NCI-H446 treated with DMSO at 0.1 percent for 48 hours (cell line): ENCODE measurements around the gene GNG3.
A peak's percentile ranks its signal among the peaks of the same experiment; 100 is the strongest.
"Not testable (repeated sequence)": the region's sequence is repeated elsewhere in the genome, so short reads cannot be mapped to it uniquely, and the experiment has no call there.

Experiments
- DNase-seq: peaks from one replicate; lab custom pipeline; 2025; lab: John Stamatoyannopoulos, UW

The GNG3 gene

GRCh38 chr11:62716816-62717215 lies 9.3 kb downstream of the GNG3 start:
- no peak for DNase-seq

- DNase-seq, result no peak
Observed at GRCh38 chr11:62719302-62719978, 12.0 kb downstream of the GNG3 start.

- no peak for DNase-seq
Observed at GRCh38 chr11:62721994-62722393, 14.5 kb downstream of the GNG3 start.

- DNase-seq, result no peak
Observed at GRCh38 chr11:62724171-62724570, 16.7 kb downstream of the GNG3 start.

- DNase-seq, result no peak
Observed at GRCh38 chr11:62725646-62726045, 18.2 kb downstream of the GNG3 start.

GRCh38 chr11:62726156-62726914 lies 18.9 kb downstream of the GNG3 start:
- DNase-seq, result no peak

- DNase-seq, result no peak
Observed at GRCh38 chr11:62726915-62727164, 19.4 kb downstream of the GNG3 start.

GRCh38 chr11:62727165-62727871 lies 19.8 kb downstream of the GNG3 start, which contains the start of gene HNRNPUL2:
Gene HNRNPUL2, minus strand, starts transcription at chr11:62727457. Its CDS starts 301 bp downstream, at chr11:62727156.
- peak; percentile 99 for DNase-seq

- peak; percentile 98 for DNase-seq
Observed at GRCh38 chr11:62727872-62728170, 20.3 kb downstream of the GNG3 start.

GRCh38 chr11:62728171-62728988 lies 20.9 kb downstream of the GNG3 start, which contains the start of gene TTC9C:
Gene TTC9C, plus strand, starts transcription at chr11:62728486. Its CDS starts 363 bp downstream, at chr11:62728849.
- peak; percentile 74 for DNase-seq

- not testable (repeated sequence) for DNase-seq
Observed at GRCh38 chr11:62730076-62730475, 22.6 kb downstream of the GNG3 start.

- DNase-seq, result no peak
Observed at GRCh38 chr11:62732830-62733229, 25.4 kb downstream of the GNG3 start.

- DNase-seq, result no peak
Observed at GRCh38 chr11:62737196-62737595, 29.7 kb downstream of the GNG3 start.

- DNase-seq, result no peak
Observed at GRCh38 chr11:62747475-62748160, 40.1 kb downstream of the GNG3 start.

- DNase-seq, result not testable (repeated sequence)
Observed at GRCh38 chr11:62749931-62750330, 42.5 kb downstream of the GNG3 start.

GRCh38 chr11:62752177-62752785 lies 44.8 kb downstream of the GNG3 start:
- DNase-seq, result no peak

GRCh38 chr11:62752994-62753735 lies 45.7 kb downstream of the GNG3 start:
- no peak for DNase-seq

GRCh38 chr11:62753736-62754603 lies 46.5 kb downstream of the GNG3 start, which contains the start of gene ZBTB3:
Gene ZBTB3, minus strand, starts transcription at chr11:62754160. Its CDS starts 496 bp downstream, at chr11:62753664.
- peak; percentile 99 for DNase-seq

GRCh38 chr11:62755086-62755615 lies 47.7 kb downstream of the GNG3 start:
- DNase-seq, result no peak
